ENCODE results near the gene CDKN2B. TPM values are rescaled to one million over a fixed set of nuclear protein-coding genes. Genes with fewer than 3 reads are reported as not detected.
"Not testable (repeated sequence)": the region's sequence is repeated elsewhere in the genome, so short reads cannot be mapped to it uniquely, and the experiment has no call there.

CDKN2B gene
- polyA plus RNA-seq, 5 donors: 0.10 to 0.25 (median 0.15) TPM

- DNase-seq: no peak
Observed at GRCh38 chr9:21969011-21969940, 39.8 kb downstream of the CDKN2B start.

GRCh38 chr9:21968331-21969010, 40.6 kb downstream of the CDKN2B start:
- DNase-seq: no peak

DNA sequence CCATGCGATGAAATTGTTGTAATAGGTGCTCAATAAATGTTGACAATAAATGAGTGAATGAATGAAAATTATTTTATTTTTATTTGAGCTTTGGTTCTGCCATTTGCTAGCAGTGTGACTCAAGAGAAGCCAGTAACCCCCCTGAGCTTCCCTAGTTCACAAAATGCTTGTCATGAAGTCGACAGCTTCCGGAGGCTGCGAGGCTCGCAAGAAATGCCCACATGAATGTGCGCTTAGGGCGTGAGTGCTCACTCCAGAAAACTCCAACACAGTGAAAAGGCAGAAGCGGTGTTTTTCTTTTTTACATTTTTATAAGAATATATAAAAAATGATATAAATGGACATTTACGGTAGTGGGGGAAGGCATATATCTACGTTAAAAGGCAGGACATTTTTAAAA, 41.4 kb downstream of the CDKN2B start:
- DNase-seq: no peak

GRCh38 chr9:21967169-21967568, 41.9 kb downstream of the CDKN2B start:
- DNase-seq: no peak

- no peak for DNase-seq
Observed at GRCh38 chr9:21966140-21966851, 42.8 kb downstream of the CDKN2B start.

GRCh38 chr9:21965401-21965951, 43.6 kb downstream of the CDKN2B start:
- DNase-seq: no peak

- DNase-seq: no peak
Observed at GRCh38 chr9:21964925-21965385, 44.1 kb downstream of the CDKN2B start.

DNA sequence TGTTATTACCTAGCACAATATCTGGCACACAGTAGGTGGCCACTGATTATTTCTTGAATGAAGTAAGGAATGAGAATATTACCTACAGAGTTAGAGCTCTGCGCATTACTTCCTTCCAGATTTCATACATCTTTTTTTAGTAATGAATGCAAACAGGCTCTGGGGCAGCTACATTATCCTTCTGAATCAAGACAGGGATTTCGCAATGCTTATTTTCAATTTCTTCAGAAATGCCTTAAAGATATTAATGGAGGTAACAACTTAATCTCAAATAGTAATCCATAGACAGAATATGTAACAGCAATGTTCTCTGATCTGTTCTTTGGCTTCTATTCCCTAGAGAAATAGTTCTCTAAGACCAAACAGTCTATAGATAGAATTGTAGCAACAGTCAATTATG, 47.5 kb downstream of the CDKN2B start:
- no peak for DNase-seq

GRCh38 chr9:21959268-21959667, 49.8 kb downstream of the CDKN2B start:
- DNase-seq: not testable (repeated sequence)

- no peak for DNase-seq
Observed at GRCh38 chr9:21958833-21959232, 50.3 kb downstream of the CDKN2B start.

Other genes with a start within 250 kb of the CDKN2B start
- gene MTAP, start 206.7 kb downstream of the CDKN2B start, polyA plus RNA-seq (ENCODE audit: insufficient read depth in 1 of 5, insufficient read length in 5 of 5, low replicate concordance in 1 of 5): 10 to 100 TPM; 26.0 to 44.0 (median 37.4) TPM
- under 1 TPM in 4 of 5 donors, not detected in 1; 0.23 to 0.39 (median 0.35) TPM for gene CDKN2A, start 14.9 kb downstream of the CDKN2B start, polyA plus RNA-seq (ENCODE audit: insufficient read depth in 1 of 5, insufficient read length in 5 of 5, low replicate concordance in 1 of 5)
- gene CDKN2B-AS1, start 14.5 kb downstream of the CDKN2B start, polyA plus RNA-seq (ENCODE audit: insufficient read depth in 1 of 5, insufficient read length in 5 of 5, low replicate concordance in 1 of 5): under 1 TPM in 4 of 5 donors, not detected in 1; 0.10 to 0.22 (median 0.20) TPM